ENCODE measurements around the gene LRP1-AS.
A peak's percentile ranks its signal among the peaks of the same experiment; 100 is the strongest.

The LRP1-AS gene

DNA sequence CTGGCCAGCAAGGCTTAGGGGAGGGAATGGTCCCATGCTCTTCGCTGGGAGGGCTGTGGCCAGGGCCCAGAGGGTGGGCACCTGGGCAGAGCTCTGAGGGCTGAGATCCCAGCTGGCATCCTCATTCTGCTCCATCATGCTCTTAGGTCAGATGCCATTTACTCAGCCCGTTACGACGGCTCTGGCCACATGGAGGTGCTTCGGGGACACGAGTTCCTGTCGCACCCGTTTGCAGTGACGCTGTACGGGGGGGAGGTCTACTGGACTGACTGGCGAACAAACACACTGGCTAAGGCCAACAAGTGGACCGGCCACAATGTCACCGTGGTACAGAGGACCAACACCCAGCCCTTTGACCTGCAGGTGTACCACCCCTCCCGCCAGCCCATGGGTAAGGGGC is 30.8 kb upstream of the LRP1-AS start:
- no peak overlapping the region for H3K4me3 Mint-ChIP-seq
- H3K27me3 Mint-ChIP-seq (ENCODE audit: low read depth, poor library complexity): peaks cover 5% of the 10 kb centered on the region
- TF ChIP-seq, protein P1, sequence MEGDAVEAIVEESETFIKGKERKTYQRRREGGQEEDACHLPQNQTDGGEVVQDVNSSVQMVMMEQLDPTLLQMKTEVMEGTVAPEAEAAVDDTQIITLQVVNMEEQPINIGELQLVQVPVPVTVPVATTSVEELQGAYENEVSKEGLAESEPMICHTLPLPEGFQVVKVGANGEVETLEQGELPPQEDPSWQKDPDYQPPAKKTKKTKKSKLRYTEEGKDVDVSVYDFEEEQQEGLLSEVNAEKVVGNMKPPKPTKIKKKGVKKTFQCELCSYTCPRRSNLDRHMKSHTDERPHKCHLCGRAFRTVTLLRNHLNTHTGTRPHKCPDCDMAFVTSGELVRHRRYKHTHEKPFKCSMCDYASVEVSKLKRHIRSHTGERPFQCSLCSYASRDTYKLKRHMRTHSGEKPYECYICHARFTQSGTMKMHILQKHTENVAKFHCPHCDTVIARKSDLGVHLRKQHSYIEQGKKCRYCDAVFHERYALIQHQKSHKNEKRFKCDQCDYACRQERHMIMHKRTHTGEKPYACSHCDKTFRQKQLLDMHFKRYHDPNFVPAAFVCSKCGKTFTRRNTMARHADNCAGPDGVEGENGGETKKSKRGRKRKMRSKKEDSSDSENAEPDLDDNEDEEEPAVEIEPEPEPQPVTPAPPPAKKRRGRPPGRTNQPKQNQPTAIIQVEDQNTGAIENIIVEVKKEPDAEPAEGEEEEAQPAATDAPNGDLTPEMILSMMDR (IDR thresholded peaks at IDR 0.05): no peak
- H3K27ac Mint-ChIP-seq: no peak overlapping the region
- H3K4me1 Mint-ChIP-seq: peaks cover 22% of the 10 kb centered on the region
- DNase-seq: no peak
- H3K36me3 Mint-ChIP-seq (ENCODE audit: low read depth): peaks cover 39% of the 10 kb centered on the region
- H3K9me3 Mint-ChIP-seq: no peaks in the 10 kb centered on the region

DNA sequence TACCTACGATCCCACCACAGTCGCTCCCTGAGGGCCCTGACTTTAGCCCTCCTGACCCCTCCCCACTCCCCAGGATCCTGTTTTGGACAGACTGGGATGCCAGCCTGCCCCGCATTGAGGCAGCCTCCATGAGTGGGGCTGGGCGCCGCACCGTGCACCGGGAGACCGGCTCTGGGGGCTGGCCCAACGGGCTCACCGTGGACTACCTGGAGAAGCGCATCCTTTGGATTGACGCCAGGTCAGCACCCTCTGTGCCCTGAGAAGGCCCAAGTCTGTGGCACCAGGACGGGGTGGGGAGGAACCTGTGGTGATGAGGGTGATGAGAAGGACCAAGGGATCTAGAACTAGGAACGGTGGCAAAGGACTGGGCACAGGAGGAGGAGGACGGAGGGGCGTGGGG is 29.9 kb upstream of the LRP1-AS start:
- Mint-ChIP-seq H3K9me3 (no peaks in the 10 kb centered on the region), H3K36me3 (ENCODE audit: low read depth) (peaks cover 41% of the 10 kb centered on the region), H3K27me3 (ENCODE audit: low read depth, poor library complexity) (peaks cover 2% of the 10 kb centered on the region), H3K27ac (no peak overlapping the region), H3K4me3 (no peak overlapping the region), H3K4me1 (peaks cover 20% of the 10 kb centered on the region)
- DNase-seq: no peak
- TF ChIP-seq, protein P1 (IDR thresholded peaks at IDR 0.05): no peak

GRCh38 chr12:57176846-57177245 is 29.4 kb upstream of the LRP1-AS start:
- Mint-ChIP-seq H3K27me3 (ENCODE audit: low read depth, poor library complexity) (no peaks in the 10 kb centered on the region), H3K4me1 (peaks cover 20% of the 10 kb centered on the region), H3K36me3 (ENCODE audit: low read depth) (peaks cover 42% of the 10 kb centered on the region), H3K9me3 (no peaks in the 10 kb centered on the region), H3K4me3 (no peak overlapping the region), H3K27ac (no peak overlapping the region)
- TF ChIP-seq, protein P1 (IDR thresholded peaks at IDR 0.05): no peak
- DNase-seq: no peak

- peaks cover 17% of the 10 kb centered on the region for H3K4me1 Mint-ChIP-seq
- no peaks in the 10 kb centered on the region for H3K9me3 Mint-ChIP-seq
- TF ChIP-seq, protein P1 (IDR thresholded peaks at IDR 0.05): no peak
- no peak for DNase-seq
- no peaks in the 10 kb centered on the region for H3K27me3 Mint-ChIP-seq (ENCODE audit: low read depth, poor library complexity)
- peaks cover 48% of the 10 kb centered on the region for H3K36me3 Mint-ChIP-seq (ENCODE audit: low read depth)
- no peak overlapping the region for H3K4me3 Mint-ChIP-seq
- H3K27ac Mint-ChIP-seq: peak overlapping the region; percentile 29
Observed at GRCh38 chr12:57176139-57176477, 28.7 kb upstream of the LRP1-AS start.

DNA sequence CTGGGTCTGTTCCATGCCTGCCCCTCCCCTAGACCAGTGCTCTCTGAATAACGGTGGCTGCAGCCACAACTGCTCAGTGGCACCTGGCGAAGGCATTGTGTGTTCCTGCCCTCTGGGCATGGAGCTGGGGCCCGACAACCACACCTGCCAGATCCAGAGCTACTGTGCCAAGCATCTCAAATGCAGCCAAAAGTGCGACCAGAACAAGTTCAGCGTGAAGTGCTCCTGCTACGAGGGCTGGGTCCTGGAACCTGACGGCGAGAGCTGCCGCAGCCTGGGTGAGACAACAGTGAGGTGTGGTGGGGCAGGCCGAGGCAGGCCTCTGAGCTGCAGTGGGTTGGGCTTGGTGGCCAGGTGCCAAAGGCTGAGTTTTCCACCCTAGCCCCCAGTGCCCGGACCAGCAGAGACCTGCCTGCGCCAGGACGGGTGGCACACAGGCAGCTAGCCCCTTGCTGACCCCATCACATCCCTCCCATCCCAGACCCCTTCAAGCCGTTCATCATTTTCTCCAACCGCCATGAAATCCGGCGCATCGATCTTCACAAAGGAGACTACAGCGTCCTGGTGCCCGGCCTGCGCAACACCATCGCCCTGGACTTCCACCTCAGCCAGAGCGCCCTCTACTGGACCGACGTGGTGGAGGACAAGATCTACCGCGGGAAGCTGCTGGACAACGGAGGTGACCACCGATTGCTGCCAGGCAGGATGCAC is 28.2 kb upstream of the LRP1-AS start:
- H3K27ac Mint-ChIP-seq: peak overlapping the region; percentile 66
- TF ChIP-seq, protein P1 (IDR thresholded peaks at IDR 0.05): peak; percentile 63
- H3K36me3 Mint-ChIP-seq (ENCODE audit: low read depth): peaks cover 53% of the 10 kb centered on the region

GRCh38 chr12:57173683-57174082 is 26.3 kb upstream of the LRP1-AS start:
- peaks cover 19% of the 10 kb centered on the region for H3K4me1 Mint-ChIP-seq
- no peaks in the 10 kb centered on the region for H3K27me3 Mint-ChIP-seq (ENCODE audit: low read depth, poor library complexity)
- H3K9me3 Mint-ChIP-seq: no peaks in the 10 kb centered on the region
- no peak for DNase-seq
- TF ChIP-seq, protein P1 (IDR thresholded peaks at IDR 0.05): no peak
- peaks cover 61% of the 10 kb centered on the region for H3K36me3 Mint-ChIP-seq (ENCODE audit: low read depth)
- no peak overlapping the region for H3K27ac Mint-ChIP-seq
- no peak overlapping the region for H3K4me3 Mint-ChIP-seq

More for the DNA sequence above, 28.2 kb upstream of the LRP1-AS start:
- Mint-ChIP-seq H3K4me1 (peaks cover 19% of the 10 kb centered on the region), H3K4me3 (no peak overlapping the region), H3K9me3 (no peaks in the 10 kb centered on the region), H3K27me3 (ENCODE audit: low read depth, poor library complexity) (no peaks in the 10 kb centered on the region)
- peak; percentile 85 for DNase-seq
